GOT3 (cell line): ENCODE data around the gene PPP2R2B.

Experiments
- DNase-seq: peaks from one replicate; lab custom pipeline; 2025; ENCODE audit warnings: mixed read lengths; lab: John Stamatoyannopoulos, UW

PPP2R2B gene

GRCh38 chr5:146781157-146781556 is 97.4 kb downstream of the PPP2R2B start:
- no peak for DNase-seq

GRCh38 chr5:146779211-146779869 is 99.2 kb downstream of the PPP2R2B start:
- no peak for DNase-seq

- no peak for DNase-seq
Observed at GRCh38 chr5:146778795-146779194, 99.8 kb downstream of the PPP2R2B start.

GRCh38 chr5:146778261-146778660 is 100.3 kb downstream of the PPP2R2B start:
- no peak for DNase-seq

- DNase-seq: no peak
Observed at GRCh38 chr5:146772881-146773466, 105.6 kb downstream of the PPP2R2B start.

GRCh38 chr5:146770980-146771379 is 107.6 kb downstream of the PPP2R2B start:
- no peak for DNase-seq

GRCh38 chr5:146770546-146770945 is 108.0 kb downstream of the PPP2R2B start:
- no peak for DNase-seq

- DNase-seq: no peak
Observed at GRCh38 chr5:146767534-146767933, 111.0 kb downstream of the PPP2R2B start.

GRCh38 chr5:146766013-146766412 is 112.5 kb downstream of the PPP2R2B start:
- no peak for DNase-seq

- DNase-seq: no peak
Observed at GRCh38 chr5:146765089-146765832, 113.3 kb downstream of the PPP2R2B start.

- no peak for DNase-seq
Observed at GRCh38 chr5:146762830-146763229, 115.7 kb downstream of the PPP2R2B start.

- no peak for DNase-seq
Observed at GRCh38 chr5:146761811-146762210, 116.7 kb downstream of the PPP2R2B start.

GRCh38 chr5:146758938-146759337 is 119.6 kb downstream of the PPP2R2B start:
- DNase-seq: no peak

- no peak for DNase-seq
Observed at GRCh38 chr5:146758076-146758475, 120.5 kb downstream of the PPP2R2B start.

GRCh38 chr5:146756546-146756945 is 122.0 kb downstream of the PPP2R2B start:
- DNase-seq: no peak

GRCh38 chr5:146755793-146756192 is 122.8 kb downstream of the PPP2R2B start:
- DNase-seq: no peak

- no peak for DNase-seq
Observed at GRCh38 chr5:146754621-146755020, 123.9 kb downstream of the PPP2R2B start.

GRCh38 chr5:146753641-146754040 is 124.9 kb downstream of the PPP2R2B start:
- DNase-seq: no peak

GRCh38 chr5:146751781-146752401 is 126.7 kb downstream of the PPP2R2B start:
- DNase-seq: no peak

- DNase-seq: no peak
Observed at GRCh38 chr5:146751054-146751453, 127.5 kb downstream of the PPP2R2B start.

- DNase-seq: no peak
Observed at GRCh38 chr5:146748533-146748932, 130.0 kb downstream of the PPP2R2B start.

- no peak for DNase-seq
Observed at GRCh38 chr5:146745931-146746577, 132.5 kb downstream of the PPP2R2B start.
